A549 treated with dexamethasone at 1 μM for 4 hours (cell line): Measurements from ENCODE around the gene LGALS7B. TPM values are rescaled to one million over a fixed set of nuclear protein-coding genes. Genes with fewer than 3 reads are reported as not detected.

Experiments
- total RNA-seq: library from RNA; stranded (reverse); fragments of 200-300 nt; extraction: Qiagen RNA extraction; gene quantifications from 5 replicates; pipeline ENCODE4 v1.2.3, GENCODE V29; 2022

LGALS7B gene
- total RNA-seq = 0.27 to 0.62 TPM in 2 of 5 replicates, not detected in the others

DNA sequence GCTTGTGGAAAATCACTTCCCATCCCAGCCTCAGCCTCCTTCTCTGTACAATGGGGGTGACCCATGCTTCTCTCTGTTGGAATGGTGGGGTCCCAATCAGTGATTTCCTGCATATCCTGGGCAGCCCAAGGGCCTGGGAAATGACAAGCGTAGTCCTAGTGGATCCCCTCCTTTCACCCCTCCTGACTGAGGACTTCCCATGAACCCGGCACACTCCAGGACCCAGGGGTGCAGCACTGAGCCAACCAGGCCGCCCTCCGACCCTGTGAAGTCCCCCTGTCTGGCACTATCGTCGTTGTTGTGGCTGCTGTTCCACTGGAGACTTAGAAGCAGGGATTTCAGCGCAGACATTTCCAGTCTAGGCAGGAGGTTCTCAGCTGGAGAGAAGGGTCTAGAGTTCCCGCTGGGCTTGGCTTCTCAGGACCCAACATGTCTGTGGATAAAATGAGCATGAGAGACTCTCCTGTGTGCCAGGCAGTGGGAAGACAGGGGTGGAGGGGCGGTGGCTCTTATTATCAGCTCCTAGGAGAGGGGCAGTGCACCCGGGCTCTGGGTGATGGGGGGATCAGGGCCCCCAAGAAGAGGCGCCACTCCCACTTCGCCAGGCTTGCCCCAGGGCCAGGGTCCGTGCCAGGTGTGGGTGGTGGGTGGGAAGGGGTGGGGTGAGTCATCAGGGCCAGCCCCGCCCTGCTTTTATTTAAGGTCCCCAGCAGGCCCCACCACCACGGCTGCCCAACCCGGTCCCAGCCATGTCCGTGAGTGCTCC lies at the start of gene LGALS7B:
Gene LGALS7B (plus strand): TSS at position 723 of the 766 bp plus-strand sequence. CDS start 27 bp downstream, at position 750.

GRCh38 chr19:38744298-38744681 lies 44.7 kb upstream of the LGALS7B start, which contains the start of gene CAPN12:
TSS of gene CAPN12 (minus strand) at chr19:38744474. CDS start at chr19:38744165, 309 bp downstream.

DNA sequence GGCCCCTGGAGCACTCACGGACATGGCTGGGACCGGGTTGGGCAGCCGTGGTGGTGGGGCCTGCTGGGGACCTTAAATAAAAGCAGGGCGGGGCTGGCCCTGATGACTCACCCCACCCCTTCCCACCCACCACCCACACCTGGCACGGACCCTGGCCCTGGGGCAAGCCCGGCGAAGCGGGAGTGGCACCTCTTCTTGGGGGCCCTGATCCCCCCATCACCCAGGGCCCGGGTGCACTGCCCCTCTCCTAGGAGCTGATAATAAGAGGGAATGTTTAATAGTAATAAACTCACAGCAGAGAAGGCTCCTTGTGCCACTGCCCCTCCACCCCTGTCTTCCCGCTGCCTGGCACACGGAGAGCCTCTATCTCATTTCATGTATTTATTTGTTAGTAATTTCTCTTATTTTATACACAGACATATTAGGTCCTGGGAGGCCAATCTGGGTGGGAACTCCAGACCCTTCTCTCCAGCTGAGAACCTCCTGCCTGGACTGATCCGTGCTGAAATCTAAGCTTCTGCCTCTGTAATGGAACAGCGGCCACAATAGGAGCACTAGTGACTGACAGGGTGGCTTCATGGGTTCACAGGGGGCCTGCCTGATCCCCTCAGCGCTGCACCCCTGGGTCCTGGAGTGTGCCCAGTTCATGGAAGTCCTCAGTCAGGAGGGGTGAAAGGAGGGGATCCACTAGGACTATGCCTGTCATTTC lies 15.4 kb upstream of the LGALS7B start, which contains the start of gene LGALS7:
Gene LGALS7 (minus strand): TSS at position 49 of the 709 bp plus-strand sequence. CDS start 25 bp downstream, at position 24.

GRCh38 chr19:38812841-38813320 lies 23.9 kb downstream of the LGALS7B start, which contains the start of gene LGALS4:
TSS of gene LGALS4 (minus strand) at chr19:38812945. CDS start at chr19:38812886, 59 bp downstream.

Other genes starting within 250 kb of the LGALS7B start
- gene MAP4K1, start 171.2 kb upstream of the LGALS7B start, total RNA-seq = 0.61 to 1.3 TPM (median 0.87 TPM) in 5 replicates
- gene EIF3K, start 170.0 kb upstream of the LGALS7B start, total RNA-seq = 703 to 886 TPM (median 726 TPM) in 5 replicates
- 774 to 1,271 TPM (median 1,229 TPM) in 5 replicates for gene ACTN4, start 141.6 kb upstream of the LGALS7B start, total RNA-seq
- gene CAPN12, start 44.7 kb upstream of the LGALS7B start, total RNA-seq = 5.3 to 6.5 TPM (median 6.0 TPM) in 5 replicates
- 0.25 to 0.40 TPM in 2 of 5 replicates, not detected in the others for gene LGALS7, start 15.7 kb upstream of the LGALS7B start, total RNA-seq
- gene LGALS4, start 23.7 kb downstream of the LGALS7B start, total RNA-seq = 0.21 to 0.53 TPM (median 0.42 TPM) in 5 replicates
- gene ECH1, start 42.6 kb downstream of the LGALS7B start, total RNA-seq = 307 to 375 TPM (median 319 TPM) in 5 replicates
- 319 to 365 TPM (median 326 TPM) in 5 replicates for gene HNRNPL, start 60.8 kb downstream of the LGALS7B start, total RNA-seq
- gene RINL, start 89.1 kb downstream of the LGALS7B start, total RNA-seq = 2.1 to 3.9 TPM (median 2.6 TPM) in 5 replicates
- gene SIRT2, start 110.4 kb downstream of the LGALS7B start, total RNA-seq = 32.1 to 38.1 TPM (median 35.6 TPM) in 5 replicates
- gene NFKBIB, start 110.8 kb downstream of the LGALS7B start, total RNA-seq = 59.1 to 111 TPM (median 94.5 TPM) in 5 replicates
- gene CCER2, start 123.0 kb downstream of the LGALS7B start, total RNA-seq = 0.40 to 0.88 TPM (median 0.74 TPM) in 5 replicates
- 39.3 to 52.1 TPM (median 51.6 TPM) in 5 replicates for gene SARS2, start 141.6 kb downstream of the LGALS7B start, total RNA-seq
- 194 to 269 TPM (median 223 TPM) in 5 replicates for gene MRPS12, start 141.7 kb downstream of the LGALS7B start, total RNA-seq
- 56.0 to 78.7 TPM (median 73.9 TPM) in 5 replicates for gene FBXO17, start 186.5 kb downstream of the LGALS7B start, total RNA-seq
- gene FBXO27, start 243.3 kb downstream of the LGALS7B start, total RNA-seq = 2.1 to 4.5 TPM (median 3.7 TPM) in 5 replicates